BE2C (cell line): ENCODE results near the gene EXOC3.
A peak's percentile ranks its signal among the peaks of the same experiment; 100 is the strongest.

ENCODE experiments used
- DNase-seq: peaks from one replicate; pipeline ENCODE4 v3.0.0-alpha.2; 2020
- H3K27me3 ChIP-seq: fragments of 250-450 bp; sonication (Bioruptor Pico); 2 replicates; pipeline ENCODE4 v1.5.1; 2020; ENCODE audit warnings: mild to moderate bottlenecking
- H3K36me3 ChIP-seq: fragments of 250-450 bp; sonication (Bioruptor Pico); 2 replicates; pipeline ENCODE4 v1.5.1; 2020; ENCODE audit warnings: mild to moderate bottlenecking
- H3K4me1 ChIP-seq: fragments of 250-450 bp; sonication (Bioruptor Pico); 2 replicates; pipeline ENCODE4 v1.5.1; 2020
- H3K4me3 ChIP-seq: 2 replicates; pipeline ENCODE4 v1.5.1; 2011; ENCODE audit warnings: low read depth, low read length
- H3K9me3 ChIP-seq: fragments of 250-450 bp; sonication (Bioruptor Pico); 2 replicates; pipeline ENCODE4 v1.5.1; 2020
- TF ChIP-seq, protein P1 (sequence below): IDR thresholded peaks from 2 replicates; pipeline ENCODE4 v1.5.1; 2012; ENCODE audit warnings: mild to moderate bottlenecking, low read depth, low read length

Gene EXOC3

DNA sequence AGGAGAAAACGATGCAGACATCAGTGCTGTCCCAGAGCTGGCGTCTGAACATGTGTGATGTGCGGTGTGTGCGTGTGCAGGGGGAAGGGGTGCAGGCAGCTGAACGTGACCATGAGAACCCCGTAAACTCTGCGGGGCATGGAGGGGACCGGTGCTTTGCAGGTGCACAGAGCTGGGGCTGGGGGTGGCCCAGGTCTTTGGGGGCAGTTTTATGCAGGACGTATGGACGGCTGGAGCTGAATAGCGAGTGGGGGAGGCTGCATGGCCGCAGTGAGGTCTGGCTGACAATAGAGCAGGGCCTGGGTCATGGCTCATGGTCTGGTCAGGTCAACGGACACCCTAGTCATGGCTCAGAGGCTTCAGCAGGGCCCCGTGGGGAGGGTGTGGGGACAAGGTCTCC, 3.3 kb upstream of the EXOC3 start:
- no peak overlapping the region for H3K4me3 ChIP-seq
- no peaks in the 10 kb centered on the region for H3K9me3 ChIP-seq
- H3K36me3 ChIP-seq, result no peaks in the 10 kb centered on the region
- TF ChIP-seq, protein P1, sequence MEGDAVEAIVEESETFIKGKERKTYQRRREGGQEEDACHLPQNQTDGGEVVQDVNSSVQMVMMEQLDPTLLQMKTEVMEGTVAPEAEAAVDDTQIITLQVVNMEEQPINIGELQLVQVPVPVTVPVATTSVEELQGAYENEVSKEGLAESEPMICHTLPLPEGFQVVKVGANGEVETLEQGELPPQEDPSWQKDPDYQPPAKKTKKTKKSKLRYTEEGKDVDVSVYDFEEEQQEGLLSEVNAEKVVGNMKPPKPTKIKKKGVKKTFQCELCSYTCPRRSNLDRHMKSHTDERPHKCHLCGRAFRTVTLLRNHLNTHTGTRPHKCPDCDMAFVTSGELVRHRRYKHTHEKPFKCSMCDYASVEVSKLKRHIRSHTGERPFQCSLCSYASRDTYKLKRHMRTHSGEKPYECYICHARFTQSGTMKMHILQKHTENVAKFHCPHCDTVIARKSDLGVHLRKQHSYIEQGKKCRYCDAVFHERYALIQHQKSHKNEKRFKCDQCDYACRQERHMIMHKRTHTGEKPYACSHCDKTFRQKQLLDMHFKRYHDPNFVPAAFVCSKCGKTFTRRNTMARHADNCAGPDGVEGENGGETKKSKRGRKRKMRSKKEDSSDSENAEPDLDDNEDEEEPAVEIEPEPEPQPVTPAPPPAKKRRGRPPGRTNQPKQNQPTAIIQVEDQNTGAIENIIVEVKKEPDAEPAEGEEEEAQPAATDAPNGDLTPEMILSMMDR, result no peak
- peaks cover 2% of the 10 kb centered on the region; the same call in 1 of the 2 replicates for H3K4me1 ChIP-seq
- H3K27me3 ChIP-seq, result no peaks in the 10 kb centered on the region
- no peak for DNase-seq

DNA sequence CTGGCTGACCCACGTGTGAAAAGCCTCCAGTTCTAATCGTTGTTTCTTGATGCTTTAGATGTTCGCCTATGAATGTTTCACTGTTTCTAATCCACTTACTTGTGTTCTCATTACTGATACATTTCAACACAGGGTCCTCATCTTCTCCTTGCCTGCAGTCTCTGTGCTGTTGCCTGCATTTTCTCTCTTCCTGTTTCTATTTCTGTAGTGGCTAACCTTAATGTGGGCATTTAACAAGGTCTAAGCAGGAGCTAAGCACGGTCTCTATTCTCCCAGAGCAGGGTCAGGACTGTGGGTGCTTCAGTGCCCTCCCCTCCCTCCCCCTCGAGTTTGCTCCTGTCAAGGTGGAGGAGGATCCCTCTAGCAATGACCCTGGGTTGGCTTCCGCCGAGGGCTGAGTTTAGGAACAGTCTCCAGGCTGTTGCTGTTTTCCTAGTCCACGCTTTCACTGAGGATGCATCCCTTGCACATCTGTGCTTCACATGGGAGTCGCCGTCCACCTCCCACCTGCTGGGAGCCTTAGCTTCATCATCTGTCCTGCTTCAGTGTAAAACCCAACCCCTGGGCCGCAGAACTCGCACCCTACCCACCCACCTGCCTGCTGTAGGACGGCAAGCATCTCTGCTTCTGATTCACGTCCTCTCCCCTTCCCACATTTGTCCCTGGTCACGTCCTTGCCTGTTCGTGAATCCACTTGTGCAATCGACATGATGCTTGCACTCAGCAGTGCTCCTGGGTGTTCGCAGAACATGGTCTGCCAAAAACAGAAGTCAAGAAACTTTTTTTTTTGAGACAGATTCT, 2.4 kb upstream of the EXOC3 start:
- TF ChIP-seq, protein P1, result no peak
- Histone ChIP-seq H3K9me3 (no peaks in the 10 kb centered on the region), H3K36me3 (no peaks in the 10 kb centered on the region), H3K27me3 (no peaks in the 10 kb centered on the region), H3K4me3 (no peak overlapping the region), H3K4me1 (peaks cover 2% of the 10 kb centered on the region; the same call in 1 of the 2 replicates)
- no peak for DNase-seq

DNA sequence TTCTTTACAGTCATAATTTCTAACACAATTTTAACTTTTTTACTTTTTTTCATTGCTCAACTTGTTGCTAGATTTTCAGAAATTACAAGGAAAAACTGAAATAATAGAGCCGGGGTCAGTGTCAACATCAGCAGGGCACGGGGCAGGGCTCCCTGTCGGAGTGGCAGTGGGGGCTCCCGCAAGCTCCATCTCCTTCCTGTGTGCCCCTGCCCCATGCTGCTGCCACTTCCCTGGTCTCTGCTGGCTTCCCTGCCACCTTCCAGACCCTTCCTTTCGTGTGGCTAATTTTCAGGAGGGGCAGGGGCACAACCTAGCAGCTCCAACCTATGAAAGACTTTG, 1.0 kb upstream of the EXOC3 start:
- no peak for DNase-seq
- Histone ChIP-seq H3K27me3 (no peaks in the 10 kb centered on the region), H3K36me3 (peaks cover 7% of the 10 kb centered on the region), H3K9me3 (no peaks in the 10 kb centered on the region), H3K4me3 (peak overlapping the region; percentile 84), H3K4me1 (peaks cover 2% of the 10 kb centered on the region; the same call in 1 of the 2 replicates)
- TF ChIP-seq, protein P1, result no peak

DNA sequence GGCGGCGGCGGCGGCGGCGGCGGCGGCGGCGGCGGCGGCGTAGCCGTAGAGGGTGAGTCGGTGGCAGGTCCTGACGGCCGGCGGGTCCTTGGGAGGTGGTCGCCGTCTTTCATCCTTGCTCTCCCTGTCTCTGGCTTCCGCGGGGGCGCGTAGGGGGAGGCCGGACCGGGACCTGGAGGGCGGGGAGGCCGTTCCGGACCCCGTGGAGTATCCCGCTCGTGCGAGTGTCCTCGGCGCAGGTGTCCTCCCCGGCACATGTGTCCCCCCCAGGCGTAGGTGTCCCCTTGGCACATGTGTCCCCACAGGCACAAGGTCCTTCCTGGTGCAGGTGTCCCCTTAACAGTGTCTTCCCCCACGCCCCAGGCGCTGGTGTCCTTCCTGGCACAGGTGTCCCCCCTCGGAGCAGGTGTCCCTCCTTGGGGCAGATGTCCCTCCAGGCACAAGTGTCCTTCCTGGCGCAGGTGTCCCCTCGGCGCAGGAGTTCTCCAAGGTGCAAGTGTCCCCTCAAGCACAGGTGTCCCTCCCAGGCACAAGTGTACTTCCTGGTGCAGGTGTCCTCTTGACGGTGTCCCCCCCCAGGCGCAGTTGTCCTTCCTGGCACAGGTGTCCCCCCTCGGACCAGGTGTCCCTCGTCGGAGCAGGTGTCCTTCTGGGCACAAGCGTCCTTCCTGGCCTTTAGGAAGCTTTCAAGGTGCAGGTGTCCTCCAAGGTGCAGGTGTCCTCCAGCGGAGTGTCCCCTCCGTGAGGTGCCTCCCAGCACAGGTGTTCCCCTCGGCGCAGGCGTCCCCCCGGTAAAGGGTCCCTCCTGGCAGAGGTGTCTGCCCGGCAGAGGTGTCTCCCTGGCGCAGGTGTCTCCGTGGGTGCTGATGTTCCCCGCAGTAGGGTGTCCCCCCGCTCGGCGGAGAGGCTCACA, 519 bp downstream of the EXOC3 start:
- DNase-seq, result no peak
- TF ChIP-seq, protein P1, result no peak
- peaks cover 22% of the 10 kb centered on the region for H3K36me3 ChIP-seq
- H3K4me1 ChIP-seq, result peaks cover 2% of the 10 kb centered on the region; the same call in 1 of the 2 replicates
- peak overlapping the region; percentile 93 for H3K4me3 ChIP-seq
- no peaks in the 10 kb centered on the region for H3K27me3 ChIP-seq
- H3K9me3 ChIP-seq, result no peaks in the 10 kb centered on the region

DNA sequence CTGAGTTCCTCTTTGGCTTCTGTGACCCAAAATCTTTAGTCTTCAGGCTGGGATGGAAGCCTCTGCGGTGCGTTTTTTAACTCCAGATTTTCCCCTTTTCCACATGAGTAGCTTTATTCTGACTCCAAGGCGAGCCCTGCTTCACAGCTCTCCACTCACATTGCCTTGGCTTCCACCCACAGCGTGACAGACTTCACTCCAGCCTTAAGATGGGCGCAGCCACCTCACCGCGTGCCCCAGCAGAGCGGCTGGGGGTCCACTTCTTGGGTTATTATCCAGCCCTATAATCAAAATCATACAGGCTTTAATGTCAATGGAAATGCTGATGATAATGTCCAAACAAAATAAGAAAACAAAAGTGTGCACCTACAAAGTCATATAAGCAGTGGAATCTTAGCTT, 1.2 kb downstream of the EXOC3 start:
- Histone ChIP-seq H3K4me1 (peaks cover 2% of the 10 kb centered on the region; the same call in 1 of the 2 replicates), H3K4me3 (peak overlapping the region; percentile 93), H3K9me3 (no peaks in the 10 kb centered on the region), H3K36me3 (peaks cover 30% of the 10 kb centered on the region), H3K27me3 (no peaks in the 10 kb centered on the region)
- no peak for DNase-seq
- TF ChIP-seq, protein P1, result no peak

DNA sequence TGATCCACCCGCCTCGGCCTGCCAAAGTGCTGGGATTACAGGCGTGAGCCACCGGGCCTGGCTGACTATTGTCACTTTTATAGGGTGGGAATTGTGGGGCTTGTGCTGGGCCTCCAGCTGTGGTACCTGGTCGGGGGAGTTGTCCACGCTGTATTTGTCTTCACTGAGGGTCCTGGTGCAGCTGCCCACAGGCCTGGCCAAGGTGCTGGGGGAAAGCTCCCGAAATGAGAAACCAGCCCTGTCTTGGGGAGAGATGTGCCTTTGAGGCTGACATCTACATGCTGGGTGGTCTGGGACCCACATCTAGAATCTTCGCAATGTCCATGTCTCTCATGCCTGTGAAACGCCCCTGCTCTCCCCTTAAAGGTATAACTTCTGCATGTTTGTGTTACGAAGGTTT, 2.6 kb downstream of the EXOC3 start:
- no peak overlapping the region for H3K4me3 ChIP-seq
- TF ChIP-seq, protein P1, result no peak
- no peaks in the 10 kb centered on the region for H3K9me3 ChIP-seq
- H3K36me3 ChIP-seq, result peaks cover 40% of the 10 kb centered on the region
- DNase-seq, result no peak
- no peaks in the 10 kb centered on the region for H3K27me3 ChIP-seq
- H3K4me1 ChIP-seq, result peaks cover 2% of the 10 kb centered on the region; the same call in 1 of the 2 replicates
